HepG2 (cell line): ENCODE results near the gene ANKRD27.

Experiments used
- CTCF ChIP-seq: sonication (generic); formaldehyde crosslinking; IDR thresholded peaks from 2 replicates; pipeline ENCODE4 v1.5.0; 2020; ENCODE audit warnings: mild to moderate bottlenecking, missing genetic modification reagents, moderate library complexity
- MZF1 ChIP-seq: sonication (generic); formaldehyde crosslinking; IDR thresholded peaks from 2 replicates; pipeline ENCODE4 v1.8.1; 2023; ENCODE audit warnings: mild to moderate bottlenecking, missing genetic modification reagents, borderline replicate concordance
- POLR2A ChIP-seq, 2 experiments: IDR thresholded peaks; 2 replicates each; pipeline ENCODE4 v1.6.1; 2011; ENCODE audit warnings: low read depth in 2 of 2, low read length in 2 of 2, mild to moderate bottlenecking in 1 of 2, moderate library complexity in 1 of 2; ENCODE audit not compliant: insufficient read depth in 1 of 2
- SETDB1 ChIP-seq: sonication (generic); formaldehyde crosslinking; IDR thresholded peaks from 2 replicates; pipeline ENCODE4 v1.5.1; 2020; ENCODE audit warnings: missing genetic modification reagents, mild to moderate bottlenecking, borderline replicate concordance
- ZNF687 ChIP-seq: sonication (generic); formaldehyde crosslinking; IDR thresholded peaks from 2 replicates; pipeline ENCODE4 v1.5.1; 2020; ENCODE audit warnings: mild to moderate bottlenecking, missing genetic modification reagents, moderate library complexity

GRCh38 chr19:32686847-32687475, 12.0 kb upstream of the ANKRD27 start:
- no peak for TF ChIP-seq CTCF (CRISPR knock-in tag)
- TF ChIP-seq ZNF687 (CRISPR knock-in tag): no peak
- no peak for TF ChIP-seq POLR2A (IDR thresholded peaks at IDR 0.05; ENCODE audit: insufficient read depth in 1 of 2, low read depth in 2 of 2, low read length in 2 of 2)
- TF ChIP-seq MZF1 (CRISPR knock-in tag): no peak
- TF ChIP-seq SETDB1 (CRISPR knock-in tag): no peak
